H1 (cell line): ENCODE results near the gene PGAP3. TPM values are rescaled to one million over a fixed set of nuclear protein-coding genes. Genes with fewer than 3 reads are reported as not detected.

Source experiments
- CTCF ChIA-PET: fragments of 300-600 bp; sonication (Branson Sonifier 250); formaldehyde crosslinking; loops from one replicate; lab custom pipeline; 2021; ENCODE audit not compliant: partially characterized antibody; lab: Charles Lee
- POLR2A ChIA-PET: fragments of 300-600 bp; sonication (Branson Sonifier 250); formaldehyde crosslinking; loops from one replicate; lab custom pipeline; 2021; ENCODE audit warnings: inconsistent platforms; ENCODE audit not compliant: partially characterized antibody; lab: Charles Lee
- DNase-seq, 2 experiments: peaks; one replicate each; pipeline versions ENCODE4 v3.0.0 to v3.0.0-alpha.2; 2010 to 2022; ENCODE audit warnings: low spot score in 2 of 2, low read depth in 1 of 2, mixed read lengths in 1 of 2
- FAIRE-seq: peaks from 2 replicates; lab custom pipeline; 2011; peaks lifted over from hg19 to GRCh38; lab: Jason Lieb, UNC
- H2AFZ ChIP-seq: 2 replicates; pipeline ENCODE4 v1.8.1; 2012; ENCODE audit warnings: low read length, inconsistent platforms
- H2AK5ac ChIP-seq: 2 replicates; pipeline ENCODE4 v1.6.1; 2013; ENCODE audit warnings: low read depth, low read length
- H2BK120ac ChIP-seq: replicated peaks from 2 replicates; pipeline ENCODE3; 2013; ENCODE audit warnings: low read depth, low read length, inconsistent platforms
- H2BK12ac ChIP-seq: 2 replicates; pipeline ENCODE4 v1.6.1; 2013; ENCODE audit warnings: low read depth, low read length
- H2BK15ac ChIP-seq: 2 replicates; pipeline ENCODE4 v1.6.1; 2013; ENCODE audit warnings: low read length
- H2BK20ac ChIP-seq: 2 replicates; pipeline ENCODE4 v1.6.1; 2013; ENCODE audit warnings: low read length
- H2BK5ac ChIP-seq: 2 replicates; pipeline ENCODE4 v1.6.1; 2013; ENCODE audit warnings: low read depth, low read length
- H3K14ac ChIP-seq: 2 replicates; pipeline ENCODE4 v1.6.1; 2013; ENCODE audit warnings: inconsistent platforms; ENCODE audit not compliant: insufficient read length
- H3K18ac ChIP-seq: 2 replicates; pipeline ENCODE4 v1.6.1; 2013; ENCODE audit warnings: low read length; ENCODE audit errors: extremely low read depth
- H3K23ac ChIP-seq: 2 replicates; pipeline ENCODE4 v1.6.1; 2013; ENCODE audit warnings: inconsistent platforms; ENCODE audit not compliant: insufficient read length
- H3K23me2 ChIP-seq: 2 replicates; pipeline ENCODE4 v1.6.1; 2013; ENCODE audit warnings: low read depth, low read length
- H3K27ac ChIP-seq: 2 replicates; pipeline ENCODE4 v1.6.1; 2011; ENCODE audit warnings: low read depth, low read length, inconsistent platforms
- H3K27me3 ChIP-seq, 4 experiments: replicated peaks in 1 of 4; 1 replicate in 1 of 4; 2 replicates in 3 of 4; pipeline versions ENCODE4 v1.6.1 to v1.8.1; 2011 to 2013; ENCODE audit warnings: low read length in 3 of 4, mild to moderate bottlenecking in 3 of 4, inconsistent platforms in 2 of 4, mixed read lengths in 2 of 4, moderate library complexity in 1 of 4; ENCODE audit not compliant: control insufficient read depth in 3 of 4, insufficient read depth in 3 of 4; ENCODE audit errors: extremely low read depth in 1 of 4
- H3K36me3 ChIP-seq, 4 experiments: 2 replicates each; pipeline versions ENCODE4 v1.6.1 to v1.8.1; 2011 to 2013; ENCODE audit warnings: mild to moderate bottlenecking in 4 of 4, low read length in 3 of 4, moderate library complexity in 2 of 4, control low read depth in 1 of 4, inconsistent platforms in 1 of 4; ENCODE audit not compliant: insufficient read depth in 4 of 4, control insufficient read depth in 2 of 4
- H3K4ac ChIP-seq: replicated peaks from 2 replicates; pipeline ENCODE3; 2013; ENCODE audit warnings: low read length, low read depth, mixed read lengths, inconsistent platforms; ENCODE audit not compliant: insufficient read length
- H3K4me1 ChIP-seq, 4 experiments: replicated peaks in 1 of 4; 1 replicate in 1 of 4; 2 replicates in 3 of 4; pipeline versions ENCODE4 v1.6.1 to v1.8.1; 2011 to 2013; ENCODE audit warnings: low read length in 3 of 4, inconsistent platforms in 2 of 4, mixed read lengths in 1 of 4; ENCODE audit not compliant: insufficient read depth in 4 of 4, control insufficient read depth in 3 of 4
- H3K4me2 ChIP-seq, 2 experiments: 2 replicates each; pipeline versions ENCODE4 v1.6.1 to v1.8.1; 2011 to 2013; ENCODE audit warnings: low read depth in 2 of 2, low read length in 2 of 2, control low read depth in 1 of 2, inconsistent platforms in 1 of 2, mild to moderate bottlenecking in 1 of 2; ENCODE audit not compliant: insufficient read depth in 1 of 2
- H3K4me3 ChIP-seq, 4 experiments: fragments of 200-600, 300-600 bp in 1 of 4; sonication (generic), shearing (Covaris generic), sonication (Bioruptor Twin) in 1 of 4; 2 replicates each; pipeline versions ENCODE4 v1.5.1 to v1.8.1; 2011 to 2016; ENCODE audit warnings: low read length in 4 of 4, low read depth in 3 of 4, control low read depth in 2 of 4, inconsistent platforms in 2 of 4, mild to moderate bottlenecking in 2 of 4, mixed read lengths in 1 of 4, moderate library complexity in 1 of 4; ENCODE audit not compliant: insufficient read depth in 2 of 4; ENCODE audit errors: extremely low read depth in 1 of 4
- H3K56ac ChIP-seq: replicated peaks from 2 replicates; pipeline ENCODE3; 2013; ENCODE audit warnings: low read depth, mild to moderate bottlenecking, mixed read lengths, low read length, inconsistent platforms; ENCODE audit not compliant: insufficient read length
- H3K79me1 ChIP-seq: 2 replicates; pipeline ENCODE4 v1.6.1; 2013; ENCODE audit warnings: low read depth, low read length, control low read depth
- H3K79me2 ChIP-seq, 2 experiments: 2 replicates each; pipeline versions ENCODE4 v1.6.1 to v1.8.1; 2012 to 2013; ENCODE audit warnings: low read length in 2 of 2, mild to moderate bottlenecking in 2 of 2, inconsistent platforms in 1 of 2; ENCODE audit not compliant: insufficient read depth in 2 of 2, control insufficient read depth in 1 of 2
- H3K9ac ChIP-seq, 4 experiments: replicated peaks in 1 of 4; 1 replicate in 1 of 4; 2 replicates in 3 of 4; pipeline versions ENCODE4 v1.6.1 to v1.8.1; 2011 to 2013; ENCODE audit warnings: low read depth in 3 of 4, low read length in 3 of 4, control low read depth in 2 of 4, mild to moderate bottlenecking in 2 of 4, moderate library complexity in 2 of 4, inconsistent platforms in 1 of 4; ENCODE audit errors: extremely low read depth in 1 of 4
- H3K9me3 ChIP-seq, 2 experiments: 2 replicates each; pipeline versions ENCODE4 v1.6.1 to v1.8.1; 2012 to 2013; ENCODE audit warnings: mild to moderate bottlenecking in 2 of 2, moderate library complexity in 2 of 2, control low read depth in 1 of 2, inconsistent platforms in 1 of 2, low read depth in 1 of 2, low read length in 1 of 2, mixed read lengths in 1 of 2; ENCODE audit not compliant: insufficient read depth in 2 of 2
- H4K20me1 ChIP-seq, 2 experiments: replicated peaks in 1 of 2; 2 replicates each; pipeline versions ENCODE3 to v1.8.1; 2011 to 2013; ENCODE audit warnings: inconsistent platforms in 2 of 2, low read length in 2 of 2, mild to moderate bottlenecking in 1 of 2; ENCODE audit not compliant: insufficient read depth in 2 of 2, control insufficient read depth in 1 of 2
- H4K5ac ChIP-seq: 2 replicates; pipeline ENCODE4 v1.6.1; 2013; ENCODE audit warnings: low read length, low read depth, mixed read lengths, inconsistent platforms; ENCODE audit not compliant: insufficient read length
- H4K8ac ChIP-seq: 2 replicates; pipeline ENCODE4 v1.8.0; 2013; ENCODE audit warnings: mild to moderate bottlenecking, moderate library complexity, low read length, inconsistent platforms; ENCODE audit not compliant: insufficient read depth; ENCODE audit errors: extremely low read depth
- H4K91ac ChIP-seq: replicated peaks from 2 replicates; pipeline ENCODE3; 2013; ENCODE audit warnings: low read length, mixed read lengths, inconsistent platforms; ENCODE audit not compliant: insufficient read length
- MAFK ChIP-seq: IDR thresholded peaks from 2 replicates; pipeline ENCODE4 v1.6.1; 2012; ENCODE audit warnings: low read depth, mild to moderate bottlenecking, improper control_type of control experiment, low read length
- SIN3A ChIP-seq, 2 experiments: IDR thresholded peaks in 1 of 2; conservative IDR thresholded peaks in 1 of 2; 2 replicates each; pipeline ENCODE4 v1.6.1; 2011 to 2012; ENCODE audit warnings: low read length in 2 of 2, improper control_type of control experiment in 1 of 2, low read depth in 1 of 2, mild to moderate bottlenecking in 1 of 2
- WGBS, 2 experiments: shearing (Covaris generic) in 1 of 2; methylation state at CpG; one replicate each; pipeline versions ENCODE4 v1.1.6 to v1.1.7; 2013 to 2015; ENCODE audit warnings: low lambda C conversion rate in 2 of 2, mixed read lengths in 2 of 2, inconsistent platforms in 1 of 2, low coverage in 1 of 2, missing lambda C conversion rate in 1 of 2; ENCODE audit not compliant: insufficient replicate concordance in 2 of 2, insufficient coverage in 1 of 2, insufficient read length in 1 of 2; ENCODE audit errors: extremely low coverage in 1 of 2, missing lambda C conversion rate in 1 of 2; 5-methylcytosine and 5-hydroxymethylcytosine counted together
- polyA plus RNA-seq, 7 experiments: library from polyadenylated mRNA; depleted of rRNA in 3 of 7; stranded (reverse) in 5 of 7; unstranded in 2 of 7; fragments of >200 nt in 5 of 7; fragments of 200-250 nt in 2 of 7; gene quantifications; 1 replicate in 5 of 7; 2 replicates in 1 of 7; 4 replicates in 1 of 7; pipeline versions ENCODE4 v1.2.1 to v1.2.3, GENCODE V29; 2011 to 2013; ENCODE audit warnings: missing spikeins in 2 of 7, mixed read lengths in 2 of 7
- total RNA-seq: library from RNA; stranded (reverse); fragmentation: NEBNext Ultra II Directional; extraction: Animal tissue kit (Norgen Biotek cat#: 25700); gene quantifications from 2 replicates; pipeline ENCODE4 v1.2.1, GENCODE V29; 2021
- TF ChIP-seq, protein P1 (sequence below): IDR thresholded peaks from 2 replicates; pipeline ENCODE4 v1.6.1; 2012; ENCODE audit warnings: inconsistent platforms

Gene PGAP3
- total and polyA plus RNA-seq, 2 of the 8 experiments (the other 6 are each of a cell fraction or from before 2014, with no cell fraction given) = 21.0 to 30.7 TPM

DNA sequence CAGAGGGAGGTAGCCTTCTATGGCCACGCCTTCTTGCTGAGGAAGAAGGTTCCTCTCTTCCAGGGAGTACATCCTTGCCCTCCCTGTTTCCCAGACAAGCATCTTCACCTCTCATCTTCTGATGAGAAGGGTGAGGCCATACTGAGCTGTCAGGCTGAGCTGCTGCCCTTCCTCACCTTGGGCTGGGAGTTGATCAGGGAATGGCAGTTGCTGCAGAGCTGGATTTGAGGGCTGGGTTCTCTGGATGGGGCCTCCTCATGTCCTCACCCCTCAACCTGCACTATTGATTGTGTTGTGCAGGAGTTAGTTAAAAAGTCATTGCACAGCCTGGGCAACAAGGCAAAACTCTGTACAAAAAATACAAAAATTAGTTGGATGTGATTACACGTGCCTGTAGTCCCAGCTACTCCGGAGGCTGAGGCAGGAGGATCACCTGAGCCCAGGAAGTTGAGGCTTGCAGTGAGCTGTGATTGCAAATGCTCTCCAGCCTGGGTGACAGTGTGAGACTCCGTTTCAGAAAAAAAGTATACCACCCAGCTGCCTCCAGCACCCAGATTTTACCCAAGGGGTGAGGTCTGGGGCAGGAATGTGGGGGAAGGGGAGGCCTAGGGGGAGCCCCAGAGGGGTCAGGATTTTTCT, 14.0 kb upstream of the PGAP3 start:
- Histone ChIP-seq H2AFZ (no peak overlapping the region), H3K18ac (no peak overlapping the region; the same call in 1 of the 2 replicates), H3K4me1 (peaks cover 12 to 45% (median 28%) of the 10 kb centered on the region in 4 experiments), H3K79me1 (peaks cover 18% of the 10 kb centered on the region), H4K20me1 (peaks cover 15 to 23% of the 10 kb centered on the region in 2 experiments), H2BK20ac (0 out of 2 replicates have a peak overlapping the region, but pooled peaks have one; percentile 13), H3K23ac (no peak overlapping the region), H2BK12ac (peak overlapping the region; percentile 13; the same call in 1 of the 2 replicates), H3K36me3 (peaks cover 0 to 4% (median 1%) of the 10 kb centered on the region in 4 experiments; a peak in 6 of 8 replicates), H4K8ac (no peak overlapping the region), H2AK5ac (0 out of 2 replicates have a peak overlapping the region, but pooled peaks have one; percentile 78), H3K23me2 (peaks cover 13% of the 10 kb centered on the region), H3K56ac (no peak overlapping the region), H2BK120ac (no peak overlapping the region), H3K79me2 (peaks cover 42 to 89% of the 10 kb centered on the region in 2 experiments), H3K9ac (peak overlapping the region in 1 of 4 experiments; percentile 32; a peak in 2 of 7 replicates), H3K27ac (no peak overlapping the region; the same call in 1 of the 2 replicates), H4K91ac (no peak overlapping the region), H3K9me3 (no peaks in the 10 kb centered on the region), H3K4me2 (peak overlapping the region; percentile 88 to 94), H2BK15ac (peak overlapping the region; percentile 24; the same call in 1 of the 2 replicates), H3K4me3 (peak overlapping the region; percentile 78 to 98 (median 89); a peak in 7 of 8 replicates), H4K5ac (no peak overlapping the region), H3K14ac (no peak overlapping the region), H3K4ac (no peak overlapping the region), H3K27me3 (no peaks in the 10 kb centered on the region), H2BK5ac (peak overlapping the region; percentile 92)
- POLR2A ChIA-PET = interaction anchor here (0.9 to 38.1 kb wide), 8 partner anchors 9 to 76 kb away, joined by 3 to 708 read pairs (median 4); partner anchors contain the start of genes MIEN1, PGAP3, PNMT and STARD3
- FAIRE-seq (no peak), DNase-seq (no peak)
- 71% methylated on average over 4 of the region's 4 CpGs; no CpG with 5 or more reads in 1 of the 2 experiments for WGBS, 2 experiments
- CTCF ChIA-PET = interaction anchor here (1.0 to 52.4 kb wide), 8 partner anchors 9 to 68 kb away, joined by 3 to 1885 read pairs (median 8); partner anchors contain the start of genes MIEN1, PNMT, PPP1R1B and STARD3
- TF ChIP-seq SIN3A (conservative IDR thresholded peaks at IDR 0.05 in 1 of 2, IDR thresholded peaks at IDR 0.05 in 1 of 2; ENCODE audit: low read depth in 1 of 2, low read length in 2 of 2) = peak in 1 of 2 experiments; percentile 21; a peak in 1 of 4 replicates
- TF ChIP-seq MAFK = no peak
- TF ChIP-seq, protein P1, sequence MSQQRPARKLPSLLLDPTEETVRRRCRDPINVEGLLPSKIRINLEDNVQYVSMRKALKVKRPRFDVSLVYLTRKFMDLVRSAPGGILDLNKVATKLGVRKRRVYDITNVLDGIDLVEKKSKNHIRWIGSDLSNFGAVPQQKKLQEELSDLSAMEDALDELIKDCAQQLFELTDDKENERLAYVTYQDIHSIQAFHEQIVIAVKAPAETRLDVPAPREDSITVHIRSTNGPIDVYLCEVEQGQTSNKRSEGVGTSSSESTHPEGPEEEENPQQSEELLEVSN = no peak
